Brain microvascular endothelial cell (primary cell): Measurements from ENCODE around the gene JTB.
A peak's percentile ranks its signal among the peaks of the same experiment; 100 is the strongest.
"Not testable (repeated sequence)": the region's sequence is repeated elsewhere in the genome, so short reads cannot be mapped to it uniquely, and the experiment has no call there.

ENCODE experiments used
- DNase-seq: peaks from one replicate; pipeline ENCODE4 v3.0.0-alpha.2; 2020
- H3K27ac ChIP-seq: fragments of 250-450 bp; sonication (Bioruptor Pico); 2 replicates; pipeline ENCODE4 v1.5.1; 2020; ENCODE audit warnings: mild to moderate bottlenecking, moderate library complexity
- H3K27me3 ChIP-seq: fragments of 250-450 bp; sonication (Bioruptor Pico); replicated peaks from 2 replicates; pipeline ENCODE4 v1.5.1; 2020; ENCODE audit warnings: mild to moderate bottlenecking
- H3K36me3 ChIP-seq: fragments of 250-450 bp; sonication (Bioruptor Pico); replicated peaks from 2 replicates; pipeline ENCODE4 v1.5.1; 2020; ENCODE audit warnings: mild to moderate bottlenecking
- H3K4me3 ChIP-seq: 2 replicates; pipeline ENCODE4 v1.5.1; 2011; ENCODE audit warnings: low read depth, mild to moderate bottlenecking, control low read depth, low read length, moderate library complexity
- CTCF ChIP-seq: IDR thresholded peaks from 2 replicates; pipeline ENCODE4 v1.5.1; 2011; ENCODE audit warnings: low read depth, mild to moderate bottlenecking, moderate library complexity, low read length, control low read depth, inconsistent platforms; ENCODE audit errors: missing control alignments
- in situ Hi-C: cut with HindIII; loops from 2 replicates; pipeline ENCODE4 v1.10.0; 2017; ENCODE audit warnings: low sequenced_read_pairs, low pct_ligation_motif_present

Gene JTB

DNA sequence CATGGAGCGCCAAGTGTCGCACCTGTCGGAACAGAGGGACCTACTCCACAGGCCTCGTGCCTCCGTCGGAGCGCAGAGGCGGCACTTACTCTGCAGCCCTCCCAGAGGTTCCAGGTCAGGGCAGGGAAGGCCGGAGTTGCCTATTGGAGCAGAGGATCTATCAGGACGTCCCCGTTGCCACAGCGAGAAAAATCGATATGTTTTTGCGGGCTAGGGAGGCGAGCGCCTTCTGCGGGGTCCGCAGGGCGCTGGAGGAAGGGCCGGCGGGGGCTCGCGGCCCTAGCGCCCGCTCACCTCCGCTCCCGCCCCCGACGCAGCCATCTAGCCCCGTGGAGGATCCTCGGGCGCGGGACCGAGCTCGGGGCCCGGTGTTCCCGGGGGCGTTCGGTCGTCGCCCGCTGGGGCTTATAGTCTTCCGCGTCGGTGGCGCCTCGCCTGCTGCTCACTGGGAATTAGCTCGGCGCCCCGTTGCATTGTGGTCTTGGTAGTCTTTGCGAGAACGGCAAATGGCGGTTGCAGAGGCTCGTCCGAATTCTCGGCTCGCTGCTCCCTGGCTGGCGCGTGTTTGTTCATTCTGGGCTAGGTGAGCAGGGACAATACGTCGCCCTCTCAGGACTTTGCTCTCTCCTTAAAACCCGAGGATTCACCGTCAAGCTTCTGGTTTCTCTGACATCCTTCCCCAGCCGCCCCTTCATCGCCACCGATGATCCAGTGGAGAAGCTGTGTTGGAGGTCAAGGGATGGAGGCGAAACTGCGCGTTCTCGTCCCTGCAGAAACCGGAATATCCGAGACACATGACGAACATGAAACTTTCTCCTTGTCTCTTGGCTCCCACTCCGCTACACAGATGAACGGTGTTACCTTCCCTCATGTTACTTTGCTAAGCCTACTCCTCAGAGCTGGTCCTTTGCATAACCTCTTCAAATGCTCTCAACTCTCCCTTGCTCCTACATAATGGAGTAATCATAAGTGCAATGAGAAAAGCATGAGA, at the start of gene JTB:
JTB (minus strand) TSS at position 425 of the 991 bp plus-strand sequence; CDS start at position 3, 422 bp downstream.
- in situ Hi-C loops: no loop called here
- DNase-seq: peak; percentile 85
- Histone ChIP-seq H3K27me3 (no peaks in the 10 kb centered on the region), H3K4me3 (peak within 1 kb of the TSS; percentile 97), H3K36me3 (peaks cover 43% of the 10 kb centered on the region), H3K27ac (peak within 1 kb of the TSS; percentile 62)
- TF ChIP-seq CTCF: no peak

DNA sequence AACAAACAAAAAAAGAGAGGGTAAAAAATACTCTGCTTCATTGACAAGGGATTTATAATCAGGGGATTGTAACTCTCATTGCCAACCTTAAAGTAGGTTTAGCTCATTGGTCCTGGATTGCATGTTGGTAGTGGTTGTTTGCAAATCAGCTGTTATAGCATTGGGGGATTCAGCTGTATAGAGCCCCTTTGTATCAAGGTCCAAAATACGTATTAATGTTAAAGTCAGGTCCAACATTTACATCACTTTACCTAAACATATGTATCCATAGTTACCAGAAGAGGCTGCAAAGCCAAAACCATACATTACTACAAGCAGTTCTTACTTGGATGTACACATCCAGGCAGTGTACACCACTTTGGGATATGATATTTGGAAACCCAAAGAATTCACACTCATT, 42.5 kb upstream of the JTB start:
- Histone ChIP-seq H3K4me3 (no peak overlapping the region), H3K27ac (no peak overlapping the region), H3K36me3 (no peaks in the 10 kb centered on the region), H3K27me3 (no peaks in the 10 kb centered on the region)
- DNase-seq: no peak
- TF ChIP-seq CTCF: no peak
- in situ Hi-C loops: no loop called here

DNA sequence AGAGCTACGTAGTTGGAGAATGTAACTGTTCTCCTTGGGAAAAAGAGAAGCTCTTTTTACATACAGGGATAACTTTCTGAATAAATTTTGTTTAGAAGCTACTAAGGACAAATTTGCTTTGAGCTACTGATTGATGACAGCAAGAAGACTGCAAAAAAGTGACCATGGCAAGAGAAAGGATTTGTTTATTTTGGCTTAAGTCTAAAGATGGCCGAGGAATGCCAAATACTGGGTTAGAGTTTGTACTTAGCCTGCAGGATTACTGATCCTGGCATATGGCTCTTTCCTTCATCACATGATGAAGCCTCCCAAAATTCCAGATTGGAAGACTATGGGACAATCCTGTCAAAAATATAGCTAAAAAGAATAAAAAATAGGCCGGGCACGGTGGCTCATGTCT, 41.8 kb upstream of the JTB start:
- in situ Hi-C loops: no loop called here
- no peak overlapping the region for H3K4me3 ChIP-seq
- no peak overlapping the region for H3K27ac ChIP-seq
- no peak for TF ChIP-seq CTCF
- H3K27me3 ChIP-seq: no peaks in the 10 kb centered on the region
- DNase-seq: no peak
- H3K36me3 ChIP-seq: no peaks in the 10 kb centered on the region

- peak; percentile 62 for DNase-seq
- TF ChIP-seq CTCF: no peak
- Histone ChIP-seq H3K27me3 (no peaks in the 10 kb centered on the region), H3K4me3 (no peak overlapping the region), H3K27ac (no peak overlapping the region), H3K36me3 (no peaks in the 10 kb centered on the region)
- in situ Hi-C loops: no loop called here
Observed at GRCh38 chr1:154014154-154014907, 36.9 kb upstream of the JTB start.

GRCh38 chr1:154012543-154012942, 35.1 kb upstream of the JTB start:
- H3K36me3 ChIP-seq, H3K27me3 ChIP-seq, DNase-seq, H3K4me3 ChIP-seq, H3K27ac ChIP-seq, in situ Hi-C loops: not testable (repeated sequence)

DNA sequence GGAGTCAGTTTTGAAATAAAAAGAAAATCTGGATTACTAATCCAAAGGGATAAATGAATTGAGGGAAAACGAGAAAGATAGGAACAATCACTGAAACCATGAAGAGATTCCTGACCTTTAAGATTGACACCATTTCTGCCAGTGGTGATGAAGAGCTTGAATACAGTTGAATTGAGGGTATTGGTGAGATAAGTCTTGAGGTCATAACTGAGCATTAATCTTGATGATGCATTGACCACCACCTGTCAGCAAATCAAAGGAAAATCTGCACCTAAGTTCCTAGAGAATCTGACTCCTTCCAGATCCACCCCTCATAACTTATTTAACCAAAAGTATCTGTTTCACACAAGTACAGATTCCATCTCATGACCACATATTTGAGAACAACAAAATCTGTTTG, 34.7 kb upstream of the JTB start:
- no peak for DNase-seq
- H3K27me3 ChIP-seq: no peaks in the 10 kb centered on the region
- in situ Hi-C loops: no loop called here
- no peaks in the 10 kb centered on the region for H3K36me3 ChIP-seq
- TF ChIP-seq CTCF: no peak
- no peak overlapping the region for H3K4me3 ChIP-seq
- H3K27ac ChIP-seq: no peak overlapping the region
